Gastrocnemius medialis (tissue), 4 donors: ENCODE data around the gene LCORL. TPM values are rescaled to one million over a fixed set of nuclear protein-coding genes. Genes with fewer than 3 reads are reported as not detected.

Experiments
- ATAC-seq, 2 donors: fragments of 150-250 bp; one replicate each; pipeline ENCODE4 v1.9.1; 2016
- DNase-seq, 2 donors: peaks; one replicate each; pipeline ENCODE4 v3.0.0-alpha.2; 2019
- H3K27ac ChIP-seq, 4 donors: fragments of 200-600 bp; sonication (generic); 1 replicate in 1 of 4; 2 replicates in 3 of 4; pipeline ENCODE4 v1.5.1; 2016 to 2018; ENCODE audit warnings: mild to moderate bottlenecking in 2 of 4, moderate library complexity in 1 of 4
- H3K27me3 ChIP-seq, 3 donors: fragments of 200-600 bp; sonication (generic) in 2 of 3; 1 replicate in 1 of 3; 2 replicates in 2 of 3; pipeline versions ENCODE4 v1.5.1 to v1.6.0; 2016 to 2019; ENCODE audit warnings: mild to moderate bottlenecking in 1 of 3, moderate library complexity in 1 of 3
- H3K36me3 ChIP-seq, 2 donors: fragments of 200-600 bp; sonication (generic) in 1 of 2; one replicate each; pipeline ENCODE4 v1.5.1; 2017 to 2018
- H3K4me1 ChIP-seq, 2 donors: fragments of 200-600 bp; sonication (generic) in 1 of 2; one replicate each; pipeline ENCODE4 v1.5.1; 2016 to 2017; ENCODE audit warnings: mild to moderate bottlenecking in 2 of 2
- H3K4me3 ChIP-seq, 4 donors: fragments of 200-600 bp; sonication (generic) in 3 of 4; 1 replicate in 1 of 4; 2 replicates in 3 of 4; pipeline ENCODE4 v1.5.1; 2016 to 2019; ENCODE audit warnings: mild to moderate bottlenecking in 2 of 4
- H3K9me3 ChIP-seq, 3 donors: fragments of 200-600 bp; sonication (generic) in 2 of 3; 1 replicate in 1 of 3; 2 replicates in 2 of 3; pipeline ENCODE4 v1.5.1; 2016 to 2019
- POLR2A ChIP-seq, 2 donors: fragments of 450-650 bp; IDR thresholded peaks; one replicate each; pipeline ENCODE4 v1.6.1; 2017; ENCODE audit warnings: antibody characterized with exemption in 2 of 2, mild to moderate bottlenecking in 2 of 2, moderate library complexity in 2 of 2
- in situ Hi-C, 4 donors: fragments of 200-750 bp; cut with MboI; loops; one replicate each; pipeline versions ENCODE4 v1.15.0 to v1.8.0; 2017; ENCODE audit warnings: low sequenced_read_pairs in 4 of 4
- intact Hi-C: fragments of 100-400 bp; cut with DNase I; formaldehyde crosslinking; loops from one replicate; pipeline ENCODE4 v1.15.1; 2023; ENCODE audit warnings: low total_unique reads
- total RNA-seq, 4 donors: library from RNA; depleted of rRNA; stranded (reverse); fragments of >200 nt; gene quantifications; one replicate each; pipeline versions ENCODE4 v1.1.0 to v1.2.3, GENCODE V29; 2016
- TF ChIP-seq, protein P1 (sequence below), 5 experiments: fragments of 450-650 bp in 3 of 5; fragments of 200-600 bp in 2 of 5; sonication (generic) in 2 of 5; IDR thresholded peaks in 4 of 5; conservative IDR thresholded peaks in 1 of 5; 1 replicate in 4 of 5; 2 replicates in 1 of 5; pipeline ENCODE4 v1.5.1; 2016 to 2019; ENCODE audit warnings: antibody characterized with exemption in 5 of 5, mild to moderate bottlenecking in 3 of 5, moderate library complexity in 3 of 5

Gene LCORL
- total RNA-seq, 4 donors from 2014 or later, result 12.8 to 34.7 (median 26.1) TPM

DNA sequence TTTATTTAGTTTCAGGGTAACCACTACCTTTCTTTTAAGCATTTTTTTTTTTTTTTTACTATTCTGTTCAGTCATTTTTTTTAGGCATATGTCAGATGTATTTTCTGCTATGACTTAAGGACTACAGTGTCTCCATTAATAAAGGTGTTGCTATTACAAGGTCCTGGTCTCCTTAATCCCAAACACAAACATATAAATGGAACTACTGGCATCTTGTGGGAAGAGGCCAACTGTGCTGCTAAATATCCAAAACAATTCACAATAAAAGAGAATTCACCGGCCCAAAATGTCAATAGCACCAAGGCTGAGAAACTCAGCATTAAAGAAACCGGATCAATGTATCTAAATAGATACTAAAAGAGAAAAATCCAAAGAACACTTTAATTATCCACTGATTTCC is 26.4 kb downstream of the LCORL start:
- Histone ChIP-seq H3K4me3 (no peak overlapping the region), H3K27ac (no peak overlapping the region), H3K4me1 (no peaks in the 10 kb centered on the region), H3K9me3 (no peaks in the 10 kb centered on the region), H3K27me3 (no peaks in the 10 kb centered on the region), H3K36me3 (no peaks in the 10 kb centered on the region)
- intact Hi-C loops (no loop called here), in situ Hi-C loops (no loop called here)
- no peak for DNase-seq
- no peak for TF ChIP-seq POLR2A (IDR thresholded peaks at IDR 0.05)
- TF ChIP-seq, protein P1, sequence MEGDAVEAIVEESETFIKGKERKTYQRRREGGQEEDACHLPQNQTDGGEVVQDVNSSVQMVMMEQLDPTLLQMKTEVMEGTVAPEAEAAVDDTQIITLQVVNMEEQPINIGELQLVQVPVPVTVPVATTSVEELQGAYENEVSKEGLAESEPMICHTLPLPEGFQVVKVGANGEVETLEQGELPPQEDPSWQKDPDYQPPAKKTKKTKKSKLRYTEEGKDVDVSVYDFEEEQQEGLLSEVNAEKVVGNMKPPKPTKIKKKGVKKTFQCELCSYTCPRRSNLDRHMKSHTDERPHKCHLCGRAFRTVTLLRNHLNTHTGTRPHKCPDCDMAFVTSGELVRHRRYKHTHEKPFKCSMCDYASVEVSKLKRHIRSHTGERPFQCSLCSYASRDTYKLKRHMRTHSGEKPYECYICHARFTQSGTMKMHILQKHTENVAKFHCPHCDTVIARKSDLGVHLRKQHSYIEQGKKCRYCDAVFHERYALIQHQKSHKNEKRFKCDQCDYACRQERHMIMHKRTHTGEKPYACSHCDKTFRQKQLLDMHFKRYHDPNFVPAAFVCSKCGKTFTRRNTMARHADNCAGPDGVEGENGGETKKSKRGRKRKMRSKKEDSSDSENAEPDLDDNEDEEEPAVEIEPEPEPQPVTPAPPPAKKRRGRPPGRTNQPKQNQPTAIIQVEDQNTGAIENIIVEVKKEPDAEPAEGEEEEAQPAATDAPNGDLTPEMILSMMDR (IDR thresholded peaks at IDR 0.05 in 4 of 5, conservative IDR thresholded peaks at IDR 0.05 in 1 of 5), result no peak
- no peak for ATAC-seq

DNA sequence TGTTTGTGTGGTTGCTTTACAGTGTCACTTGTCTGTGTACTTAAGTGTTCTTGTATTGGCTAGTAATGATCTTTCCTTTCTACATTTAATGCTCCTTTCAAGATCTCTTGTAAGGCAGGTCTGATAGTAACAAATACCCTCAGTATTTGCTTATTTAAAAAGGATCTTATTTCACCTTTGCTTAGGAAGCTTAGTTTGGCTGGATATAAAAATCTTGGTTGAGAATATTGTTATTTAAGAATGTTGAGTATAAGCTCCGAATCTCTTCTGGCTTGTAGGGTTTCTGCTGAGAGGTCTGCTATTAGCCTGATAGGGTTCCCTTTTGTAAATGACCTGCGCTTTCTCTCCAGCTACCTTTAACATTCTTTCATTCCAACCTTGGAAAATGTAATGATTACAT is 35.7 kb downstream of the LCORL start:
- ATAC-seq, result no peak

DNA sequence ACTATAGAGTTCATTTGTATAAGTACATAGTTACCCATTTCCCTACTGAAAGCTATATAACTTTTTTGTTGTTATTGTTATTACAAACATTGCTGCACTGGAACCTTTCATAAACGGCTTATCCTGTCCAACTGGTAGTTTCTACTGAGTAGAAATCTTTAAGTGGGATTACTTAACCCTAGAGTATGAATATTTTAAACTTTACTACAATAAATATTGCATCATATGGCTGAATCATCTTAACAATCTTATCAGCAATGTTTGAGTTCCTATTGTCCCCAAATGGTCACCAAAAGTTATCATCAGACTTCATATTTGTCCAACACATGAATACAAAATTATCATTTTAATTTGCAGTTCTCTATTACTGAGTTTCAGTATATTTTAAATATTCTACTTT is 40.5 kb downstream of the LCORL start:
- no peak for ATAC-seq
- Histone ChIP-seq H3K4me3 (no peak overlapping the region), H3K27me3 (no peaks in the 10 kb centered on the region), H3K27ac (no peak overlapping the region), H3K9me3 (no peaks in the 10 kb centered on the region), H3K36me3 (no peaks in the 10 kb centered on the region), H3K4me1 (no peaks in the 10 kb centered on the region)
- no peak for DNase-seq
- intact Hi-C loops, result no loop called here
- TF ChIP-seq, protein P1 (IDR thresholded peaks at IDR 0.05 in 4 of 5, conservative IDR thresholded peaks at IDR 0.05 in 1 of 5), result no peak
- no peak for TF ChIP-seq POLR2A (IDR thresholded peaks at IDR 0.05)
- in situ Hi-C loops, result no loop called here

More for the DNA sequence above, 35.7 kb downstream of the LCORL start:
- no peaks in the 10 kb centered on the region for H3K27me3 ChIP-seq
- DNase-seq, result no peak
- intact Hi-C loops (no loop called here), in situ Hi-C loops (no loop called here)
- TF ChIP-seq, protein P1 (IDR thresholded peaks at IDR 0.05 in 4 of 5, conservative IDR thresholded peaks at IDR 0.05 in 1 of 5), result no peak
- no peak for TF ChIP-seq POLR2A (IDR thresholded peaks at IDR 0.05)
- no peaks in the 10 kb centered on the region for H3K9me3 ChIP-seq
- H3K4me3 ChIP-seq, result no peak overlapping the region
- H3K36me3 ChIP-seq, result no peaks in the 10 kb centered on the region
- no peak overlapping the region for H3K27ac ChIP-seq
- H3K4me1 ChIP-seq, result no peaks in the 10 kb centered on the region

DNA sequence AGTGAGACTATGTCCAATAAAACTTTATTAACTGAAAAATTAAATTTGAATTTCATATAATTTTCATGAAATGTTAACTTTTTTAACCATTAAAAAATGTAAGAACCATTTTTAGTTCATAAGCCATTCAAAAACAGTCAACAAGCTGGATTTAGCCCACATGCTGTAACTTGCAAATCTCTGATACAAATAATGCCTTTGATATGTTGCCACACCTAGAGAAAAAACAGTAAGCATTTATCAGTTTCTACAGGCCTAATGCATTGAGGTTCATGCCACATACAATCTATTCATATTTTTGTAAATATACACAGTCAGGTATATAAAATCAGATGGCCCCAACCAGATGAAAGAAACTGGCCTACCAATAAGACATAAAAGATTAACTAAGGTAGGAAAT is 52.8 kb downstream of the LCORL start:
- no peak overlapping the region for H3K4me3 ChIP-seq
- intact Hi-C loops (no loop called here), in situ Hi-C loops (no loop called here)
- H3K4me1 ChIP-seq, result peaks cover 0 to 11% of the 10 kb centered on the region in 2 donors
- DNase-seq, result no peak
- no peak for ATAC-seq
- no peaks in the 10 kb centered on the region for H3K9me3 ChIP-seq
- no peaks in the 10 kb centered on the region for H3K36me3 ChIP-seq
- no peak overlapping the region for H3K27ac ChIP-seq
- H3K27me3 ChIP-seq, result no peaks in the 10 kb centered on the region
- TF ChIP-seq POLR2A (IDR thresholded peaks at IDR 0.05), result no peak
- TF ChIP-seq, protein P1 (IDR thresholded peaks at IDR 0.05 in 4 of 5, conservative IDR thresholded peaks at IDR 0.05 in 1 of 5), result no peak

DNA sequence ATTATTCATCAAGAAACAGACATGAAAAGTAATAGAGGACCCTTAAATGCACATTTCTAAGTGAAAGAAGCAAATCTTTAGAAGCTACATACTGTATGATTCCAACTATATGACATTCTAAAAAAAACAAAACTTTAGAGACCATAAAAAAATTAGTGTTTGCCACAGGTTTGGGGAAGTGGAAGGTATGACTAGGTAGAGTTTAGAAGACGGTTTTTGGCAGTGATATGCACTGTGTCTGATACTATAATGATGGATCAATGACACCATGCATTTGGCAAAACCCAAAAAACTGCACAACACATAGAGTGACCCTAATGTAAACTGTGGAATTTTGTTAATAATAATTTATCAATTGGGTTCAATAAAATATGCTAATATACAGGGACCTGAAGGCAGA is 54.5 kb downstream of the LCORL start:
- ATAC-seq (no peak), DNase-seq (no peak)
- in situ Hi-C loops (no loop called here), intact Hi-C loops (no loop called here)
- Histone ChIP-seq H3K4me1 (peaks cover 0 to 11% of the 10 kb centered on the region in 2 donors), H3K27me3 (no peaks in the 10 kb centered on the region), H3K9me3 (no peaks in the 10 kb centered on the region), H3K27ac (no peak overlapping the region), H3K36me3 (no peaks in the 10 kb centered on the region), H3K4me3 (no peak overlapping the region)
- TF ChIP-seq, protein P1 (IDR thresholded peaks at IDR 0.05 in 4 of 5, conservative IDR thresholded peaks at IDR 0.05 in 1 of 5), result no peak
- TF ChIP-seq POLR2A (IDR thresholded peaks at IDR 0.05), result no peak
